Adrenal gland (tissue), 5 donors: ENCODE measurements around the gene YIPF6.

Experiments used
- POLR2A ChIP-seq, 2 donors: fragments of 450-650 bp; IDR thresholded peaks; one replicate each; pipeline ENCODE4 v1.6.1; 2017; ENCODE audit warnings: antibody characterized with exemption in 2 of 2, mild to moderate bottlenecking in 2 of 2, moderate library complexity in 1 of 2
- TF ChIP-seq, protein P1 (sequence below), 6 experiments: fragments of 450-650 bp in 4 of 6; fragments of 200-600 bp in 2 of 6; sonication (generic) in 1 of 6; IDR thresholded peaks; 1 replicate in 5 of 6; 2 replicates in 1 of 6; pipeline versions ENCODE4 v1.5.1 to v1.8.0; 2016 to 2021; ENCODE audit warnings: antibody characterized with exemption in 6 of 6, mild to moderate bottlenecking in 2 of 6, moderate library complexity in 1 of 6
- donor health status: DM: no; HTN: no; CAD: no.

DNA sequence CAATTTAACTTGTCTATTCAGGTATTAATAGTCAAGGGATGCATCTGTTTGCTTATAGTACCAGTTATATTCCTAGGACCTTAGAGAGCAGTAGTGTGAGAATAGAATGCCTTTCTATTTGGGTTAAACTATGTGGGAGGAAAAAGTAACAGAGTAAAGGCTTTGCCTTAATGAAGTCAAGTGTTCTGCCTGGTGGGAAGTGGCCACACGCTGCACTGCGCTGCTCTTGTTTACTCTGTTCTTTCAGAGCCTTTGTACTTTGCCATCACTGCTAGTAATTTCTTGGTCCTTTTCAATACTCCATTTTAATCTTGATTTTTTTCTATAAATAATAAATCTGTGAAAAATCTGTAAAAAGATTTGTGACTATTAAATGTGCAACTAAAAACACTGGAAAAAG lies 38.0 kb downstream of the YIPF6 start:
- TF ChIP-seq, protein P1, sequence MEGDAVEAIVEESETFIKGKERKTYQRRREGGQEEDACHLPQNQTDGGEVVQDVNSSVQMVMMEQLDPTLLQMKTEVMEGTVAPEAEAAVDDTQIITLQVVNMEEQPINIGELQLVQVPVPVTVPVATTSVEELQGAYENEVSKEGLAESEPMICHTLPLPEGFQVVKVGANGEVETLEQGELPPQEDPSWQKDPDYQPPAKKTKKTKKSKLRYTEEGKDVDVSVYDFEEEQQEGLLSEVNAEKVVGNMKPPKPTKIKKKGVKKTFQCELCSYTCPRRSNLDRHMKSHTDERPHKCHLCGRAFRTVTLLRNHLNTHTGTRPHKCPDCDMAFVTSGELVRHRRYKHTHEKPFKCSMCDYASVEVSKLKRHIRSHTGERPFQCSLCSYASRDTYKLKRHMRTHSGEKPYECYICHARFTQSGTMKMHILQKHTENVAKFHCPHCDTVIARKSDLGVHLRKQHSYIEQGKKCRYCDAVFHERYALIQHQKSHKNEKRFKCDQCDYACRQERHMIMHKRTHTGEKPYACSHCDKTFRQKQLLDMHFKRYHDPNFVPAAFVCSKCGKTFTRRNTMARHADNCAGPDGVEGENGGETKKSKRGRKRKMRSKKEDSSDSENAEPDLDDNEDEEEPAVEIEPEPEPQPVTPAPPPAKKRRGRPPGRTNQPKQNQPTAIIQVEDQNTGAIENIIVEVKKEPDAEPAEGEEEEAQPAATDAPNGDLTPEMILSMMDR (IDR thresholded peaks at IDR 0.05) = no peak
- TF ChIP-seq POLR2A (IDR thresholded peaks at IDR 0.05) = no peak
